ENCODE results near the gene RANBP17. TPM values are rescaled to one million over a fixed set of nuclear protein-coding genes. Genes with fewer than 3 reads are reported as not detected.

Gene RANBP17
- total RNA-seq, 4 donors from 2014 or later, result 0.38 to 5.1 (median 1.4) TPM

- no peak for DNase-seq (ENCODE audit: low spot score in 2 of 2)
- H3K4me3 ChIP-seq (ENCODE audit: low read depth, poor library complexity, severe bottlenecking), result no peak overlapping the region
- 55 to 62% methylated on average over 2 of the region's 2 CpGs for WGBS, 2 donors
- intact Hi-C loops (cut with DNase I; ENCODE audit: low total_unique reads), result no loop called here
- TF ChIP-seq POLR2A (IDR thresholded peaks at IDR 0.05) (no peak), CTCF (IDR thresholded peaks at IDR 0.05) (no peak)
These were observed 17.2 kb upstream of the RANBP17 start for GRCh38 chr5:170844651-170845050.

GRCh38 chr5:170846416-170846815, 15.4 kb upstream of the RANBP17 start:
- no peak for TF ChIP-seq CTCF (IDR thresholded peaks at IDR 0.05)
- no peak for TF ChIP-seq POLR2A (IDR thresholded peaks at IDR 0.05)
- DNase-seq (ENCODE audit: low spot score in 2 of 2), result no peak
- H3K4me3 ChIP-seq (ENCODE audit: low read depth, poor library complexity, severe bottlenecking), result no peak overlapping the region
- intact Hi-C loops (cut with DNase I; ENCODE audit: low total_unique reads), result no loop called here

GRCh38 chr5:170846846-170847245, 15.0 kb upstream of the RANBP17 start:
- TF ChIP-seq CTCF (IDR thresholded peaks at IDR 0.05) (no peak), POLR2A (IDR thresholded peaks at IDR 0.05) (no peak)
- no peak overlapping the region for H3K4me3 ChIP-seq (ENCODE audit: low read depth, poor library complexity, severe bottlenecking)
- no peak for DNase-seq (ENCODE audit: low spot score in 2 of 2)
- intact Hi-C loops (cut with DNase I; ENCODE audit: low total_unique reads), result no loop called here

- WGBS, 2 donors, result 62 to 65% methylated on average over 5 of the region's 5 CpGs
- H3K4me3 ChIP-seq (ENCODE audit: low read depth, poor library complexity, severe bottlenecking), result no peak overlapping the region
- intact Hi-C loops (cut with DNase I; ENCODE audit: low total_unique reads), result no loop called here
- no peak for DNase-seq (ENCODE audit: low spot score in 2 of 2)
- TF ChIP-seq POLR2A (IDR thresholded peaks at IDR 0.05) (no peak), CTCF (IDR thresholded peaks at IDR 0.05) (no peak)
These were observed 13.8 kb upstream of the RANBP17 start for GRCh38 chr5:170848033-170848432.

- WGBS, 2 donors, result 70 to 85% methylated on average over 2 of the region's 2 CpGs
- no peak for DNase-seq (ENCODE audit: low spot score in 2 of 2)
- no peak overlapping the region for H3K4me3 ChIP-seq (ENCODE audit: low read depth, poor library complexity, severe bottlenecking)
- intact Hi-C loops (cut with DNase I; ENCODE audit: low total_unique reads), result no loop called here
- TF ChIP-seq CTCF (IDR thresholded peaks at IDR 0.05) (no peak), POLR2A (IDR thresholded peaks at IDR 0.05) (no peak)
These were observed 12.4 kb upstream of the RANBP17 start for GRCh38 chr5:170849374-170849773.

- intact Hi-C loops (cut with DNase I; ENCODE audit: low total_unique reads), result no loop called here
- TF ChIP-seq POLR2A (IDR thresholded peaks at IDR 0.05) (no peak), CTCF (IDR thresholded peaks at IDR 0.05) (no peak)
- DNase-seq (ENCODE audit: low spot score in 2 of 2), result no peak
- H3K4me3 ChIP-seq (ENCODE audit: low read depth, poor library complexity, severe bottlenecking), result no peak overlapping the region
- WGBS, 2 donors, result 80 to 83% methylated on average over 6 of the region's 6 CpGs
These were observed 7.3 kb upstream of the RANBP17 start for GRCh38 chr5:170854566-170854965.

Data from lower leg skin (tissue), 4 donors.